Suprapubic skin (tissue), 4 donors: ENCODE measurements around the gene PALM2AKAP2. TPM values are rescaled to one million over a fixed set of nuclear protein-coding genes. Genes with fewer than 3 reads are reported as not detected.

ENCODE experiments used
- DNase-seq, 2 donors: peaks; one replicate each; pipeline ENCODE4 v3.0.0-alpha.2; 2019; ENCODE audit warnings: low spot score in 2 of 2
- H3K27ac ChIP-seq: fragments of 200-600 bp; sonication (generic); one replicate; pipeline ENCODE4 v1.5.1; 2019
- H3K27me3 ChIP-seq: fragments of 200-600 bp; sonication (generic); one replicate; pipeline ENCODE4 v1.5.1; 2019
- H3K36me3 ChIP-seq: fragments of 200-600 bp; sonication (generic); one replicate; pipeline ENCODE4 v1.5.1; 2019
- H3K4me1 ChIP-seq: fragments of 200-600 bp; sonication (generic); one replicate; pipeline ENCODE4 v1.5.1; 2019
- H3K4me3 ChIP-seq: fragments of 200-600 bp; sonication (generic); one replicate; pipeline ENCODE4 v1.5.1; 2019; ENCODE audit warnings: mild to moderate bottlenecking
- H3K9me3 ChIP-seq: fragments of 200-600 bp; sonication (generic); one replicate; pipeline ENCODE4 v1.5.1; 2019
- EP300 ChIP-seq: sonication (generic); formaldehyde crosslinking; IDR thresholded peaks from one replicate; pipeline ENCODE4 v1.6.1; 2017; ENCODE audit warnings: antibody characterized with exemption
- POLR2A ChIP-seq, 2 donors: fragments of 450-650 bp; IDR thresholded peaks; one replicate each; pipeline ENCODE4 v1.6.1; 2017; ENCODE audit warnings: antibody characterized with exemption in 2 of 2, mild to moderate bottlenecking in 2 of 2, moderate library complexity in 2 of 2
- POLR2AphosphoS5 ChIP-seq, 3 donors: sonication (generic); formaldehyde crosslinking; IDR thresholded peaks; one replicate each; pipeline ENCODE4 v1.6.1; 2017; ENCODE audit warnings: antibody characterized with exemption in 3 of 3
- WGBS: methylation state at CpG from one replicate; pipeline ENCODE4 v1.1.5; 2018; 5-methylcytosine and 5-hydroxymethylcytosine counted together
- total RNA-seq, 4 donors: library from RNA; depleted of rRNA; stranded (reverse); fragments of >200 nt; gene quantifications; one replicate each; pipeline ENCODE4 v1.1.0, GENCODE V29; 2016
- TF ChIP-seq, protein P1 (sequence below), 2 donors: fragments of 200-600 bp in 1 of 2; fragments of 450-650 bp in 1 of 2; sonication (generic) in 1 of 2; IDR thresholded peaks; one replicate each; pipeline ENCODE4 v1.5.1; 2016 to 2019; ENCODE audit warnings: antibody characterized with exemption in 2 of 2, mild to moderate bottlenecking in 1 of 2, moderate library complexity in 1 of 2

PALM2AKAP2 gene
- total RNA-seq, 4 donors from 2014 or later, result 0.30 to 2.5 (median 1.9) TPM

DNA sequence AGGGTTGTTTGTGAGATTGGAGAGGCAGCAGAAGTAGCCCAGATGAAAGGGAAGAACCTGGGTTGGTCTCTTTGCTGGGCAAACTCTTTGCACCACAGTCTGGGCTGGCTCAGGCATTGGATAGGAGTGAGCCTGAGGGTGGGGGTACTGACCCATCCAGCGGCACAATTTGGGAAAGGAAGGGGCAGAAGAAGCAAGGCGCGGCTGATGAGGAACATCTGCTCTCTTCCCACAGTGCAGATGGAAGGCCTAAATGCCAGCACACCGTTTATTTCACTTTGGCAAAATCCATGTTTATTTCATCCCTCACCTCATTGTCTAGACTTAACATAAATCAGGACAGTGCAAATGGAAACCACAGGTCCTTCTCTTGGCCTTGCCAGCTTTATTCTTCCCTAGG is 32.3 kb downstream of the PALM2AKAP2 start:
- Histone ChIP-seq H3K9me3 (no peaks in the 10 kb centered on the region), H3K4me1 (peaks cover 5% of the 10 kb centered on the region), H3K27ac (no peak overlapping the region), H3K4me3 (no peak overlapping the region), H3K27me3 (no peaks in the 10 kb centered on the region), H3K36me3 (no peaks in the 10 kb centered on the region)
- TF ChIP-seq EP300 (no peak), POLR2A (IDR thresholded peaks at IDR 0.05) (no peak), POLR2AphosphoS5 (IDR thresholded peaks at IDR 0.05) (no peak)
- TF ChIP-seq, protein P1, sequence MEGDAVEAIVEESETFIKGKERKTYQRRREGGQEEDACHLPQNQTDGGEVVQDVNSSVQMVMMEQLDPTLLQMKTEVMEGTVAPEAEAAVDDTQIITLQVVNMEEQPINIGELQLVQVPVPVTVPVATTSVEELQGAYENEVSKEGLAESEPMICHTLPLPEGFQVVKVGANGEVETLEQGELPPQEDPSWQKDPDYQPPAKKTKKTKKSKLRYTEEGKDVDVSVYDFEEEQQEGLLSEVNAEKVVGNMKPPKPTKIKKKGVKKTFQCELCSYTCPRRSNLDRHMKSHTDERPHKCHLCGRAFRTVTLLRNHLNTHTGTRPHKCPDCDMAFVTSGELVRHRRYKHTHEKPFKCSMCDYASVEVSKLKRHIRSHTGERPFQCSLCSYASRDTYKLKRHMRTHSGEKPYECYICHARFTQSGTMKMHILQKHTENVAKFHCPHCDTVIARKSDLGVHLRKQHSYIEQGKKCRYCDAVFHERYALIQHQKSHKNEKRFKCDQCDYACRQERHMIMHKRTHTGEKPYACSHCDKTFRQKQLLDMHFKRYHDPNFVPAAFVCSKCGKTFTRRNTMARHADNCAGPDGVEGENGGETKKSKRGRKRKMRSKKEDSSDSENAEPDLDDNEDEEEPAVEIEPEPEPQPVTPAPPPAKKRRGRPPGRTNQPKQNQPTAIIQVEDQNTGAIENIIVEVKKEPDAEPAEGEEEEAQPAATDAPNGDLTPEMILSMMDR (IDR thresholded peaks at IDR 0.05), result no peak
- DNase-seq, result no peak
- WGBS, result 86% methylated on average over 4 of the region's 4 CpGs

DNA sequence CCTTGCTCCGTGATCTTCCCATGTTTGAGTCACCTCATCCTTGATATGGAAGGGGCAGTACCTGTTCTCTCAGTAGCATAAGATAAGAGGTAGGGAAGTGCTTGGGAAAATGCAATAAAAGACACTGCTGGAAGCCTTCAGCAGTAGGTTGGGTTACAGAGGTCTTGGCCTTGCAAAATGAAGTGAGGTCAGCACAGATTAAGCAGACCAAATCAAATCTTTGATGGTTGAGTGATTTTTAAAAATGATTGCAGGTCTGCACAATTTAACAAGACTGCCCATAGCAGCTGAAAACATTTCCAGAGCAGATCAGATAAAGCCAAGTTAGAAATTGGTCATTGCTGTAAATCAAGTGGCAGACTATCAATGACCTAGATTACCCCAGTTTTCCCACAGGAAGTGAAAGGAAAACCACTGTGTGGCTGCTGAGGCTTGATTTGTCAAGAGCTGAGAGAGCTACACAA is 32.9 kb downstream of the PALM2AKAP2 start:
- DNase-seq, result no peak
- Histone ChIP-seq H3K4me3 (no peak overlapping the region), H3K9me3 (no peaks in the 10 kb centered on the region), H3K27ac (no peak overlapping the region), H3K4me1 (peaks cover 5% of the 10 kb centered on the region), H3K27me3 (no peaks in the 10 kb centered on the region), H3K36me3 (no peaks in the 10 kb centered on the region)
- TF ChIP-seq POLR2A (IDR thresholded peaks at IDR 0.05), result no peak
- TF ChIP-seq EP300, result no peak
- TF ChIP-seq, protein P1 (IDR thresholded peaks at IDR 0.05), result no peak
- no peak for TF ChIP-seq POLR2AphosphoS5 (IDR thresholded peaks at IDR 0.05)
- WGBS, result 93% methylated on average over 1 of the region's 1 CpG

DNA sequence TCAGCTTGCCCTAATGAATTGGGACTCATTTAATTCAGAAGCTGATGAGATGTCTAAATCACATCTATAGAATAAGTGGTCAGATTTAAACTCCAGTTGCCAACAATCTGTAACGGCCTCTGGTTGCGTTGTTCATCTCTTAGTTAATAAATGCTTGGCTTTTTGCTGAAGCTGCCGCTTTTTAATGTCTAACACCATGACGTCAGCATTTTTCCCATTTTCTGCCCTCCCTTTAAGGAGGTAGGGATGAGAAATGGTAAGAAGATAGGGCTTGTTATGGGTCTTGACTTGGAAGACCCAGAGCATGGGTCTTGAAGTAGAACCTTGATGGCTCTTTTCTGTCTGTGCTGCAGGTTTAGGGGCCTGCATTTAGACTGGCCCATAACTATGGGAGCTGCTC is 33.3 kb downstream of the PALM2AKAP2 start:
- Histone ChIP-seq H3K36me3 (no peaks in the 10 kb centered on the region), H3K9me3 (no peaks in the 10 kb centered on the region), H3K27me3 (no peaks in the 10 kb centered on the region), H3K4me1 (peaks cover 9% of the 10 kb centered on the region), H3K27ac (no peak overlapping the region), H3K4me3 (no peak overlapping the region)
- TF ChIP-seq POLR2A (IDR thresholded peaks at IDR 0.05) (no peak), EP300 (no peak), POLR2AphosphoS5 (IDR thresholded peaks at IDR 0.05) (no peak)
- TF ChIP-seq, protein P1 (IDR thresholded peaks at IDR 0.05), result no peak
- 69% methylated on average over 4 of the region's 4 CpGs for WGBS
- no peak for DNase-seq

DNA sequence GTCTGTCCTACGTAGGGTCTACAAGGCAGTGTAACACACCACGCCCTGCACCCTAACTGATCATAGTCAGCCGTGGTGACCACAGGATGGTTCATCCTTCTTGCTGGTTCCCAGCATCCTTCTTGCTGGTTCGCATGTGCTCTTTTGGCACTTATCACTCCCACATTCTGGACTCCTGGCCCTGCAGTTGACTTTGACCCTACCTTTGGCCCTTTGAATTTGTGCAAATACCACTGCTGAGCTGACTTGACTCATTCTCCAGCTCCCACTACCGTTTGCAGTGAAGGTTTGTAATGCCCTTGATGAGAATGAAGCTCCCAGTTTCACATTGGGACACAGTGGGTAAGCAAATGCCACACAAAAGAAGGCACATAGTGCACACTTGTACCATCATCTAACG is 33.8 kb downstream of the PALM2AKAP2 start:
- Histone ChIP-seq H3K9me3 (no peaks in the 10 kb centered on the region), H3K4me3 (no peak overlapping the region), H3K27me3 (no peaks in the 10 kb centered on the region), H3K4me1 (peaks cover 10% of the 10 kb centered on the region), H3K27ac (no peak overlapping the region), H3K36me3 (no peaks in the 10 kb centered on the region)
- no peak for DNase-seq
- WGBS, result 88% methylated on average over 6 of the region's 6 CpGs
- TF ChIP-seq, protein P1 (IDR thresholded peaks at IDR 0.05), result no peak
- TF ChIP-seq POLR2AphosphoS5 (IDR thresholded peaks at IDR 0.05) (no peak), POLR2A (IDR thresholded peaks at IDR 0.05) (no peak), EP300 (no peak)

DNA sequence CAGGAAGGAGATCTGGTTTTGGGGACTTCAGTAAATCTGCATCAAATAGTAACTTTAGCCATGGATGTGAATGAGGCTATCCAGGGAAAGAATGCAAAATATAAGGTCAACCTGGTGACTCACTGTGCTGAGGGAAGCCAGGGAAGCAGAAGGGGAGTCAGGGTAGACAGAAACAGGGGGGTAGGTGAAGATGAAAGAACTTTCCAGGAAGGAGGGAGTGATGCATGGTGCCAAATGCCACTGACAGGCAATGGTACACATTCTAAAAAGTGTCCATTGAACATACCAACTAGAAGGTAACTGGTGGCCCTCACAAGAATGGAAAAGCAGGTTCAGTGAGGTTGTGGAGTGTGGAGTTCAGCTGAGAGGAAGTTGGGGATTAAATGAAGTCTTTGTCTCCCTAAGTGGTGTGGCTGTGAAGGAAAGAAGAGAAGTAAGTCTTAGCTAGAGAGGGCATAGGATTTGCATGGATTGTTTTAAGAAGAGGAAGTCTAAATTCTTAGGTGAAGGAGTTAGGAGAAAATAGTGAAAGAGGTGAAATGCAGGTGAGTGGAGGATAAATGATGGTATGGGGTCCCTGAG is 35.5 kb downstream of the PALM2AKAP2 start:
- H3K27me3 ChIP-seq, result no peaks in the 10 kb centered on the region
- H3K4me1 ChIP-seq, result peaks cover 10% of the 10 kb centered on the region
- TF ChIP-seq, protein P1 (IDR thresholded peaks at IDR 0.05), result no peak
- TF ChIP-seq EP300 (no peak), POLR2AphosphoS5 (IDR thresholded peaks at IDR 0.05) (no peak)
- no peak for DNase-seq
- H3K27ac ChIP-seq, result no peak overlapping the region
- no peaks in the 10 kb centered on the region for H3K9me3 ChIP-seq
- H3K36me3 ChIP-seq, result no peaks in the 10 kb centered on the region
- H3K4me3 ChIP-seq, result no peak overlapping the region
